ENCODE results near the gene PCDHGA2.
"Not testable (repeated sequence)": the region's sequence is repeated elsewhere in the genome, so short reads cannot be mapped to it uniquely, and the experiment has no call there.

Gene PCDHGA2

DNA sequence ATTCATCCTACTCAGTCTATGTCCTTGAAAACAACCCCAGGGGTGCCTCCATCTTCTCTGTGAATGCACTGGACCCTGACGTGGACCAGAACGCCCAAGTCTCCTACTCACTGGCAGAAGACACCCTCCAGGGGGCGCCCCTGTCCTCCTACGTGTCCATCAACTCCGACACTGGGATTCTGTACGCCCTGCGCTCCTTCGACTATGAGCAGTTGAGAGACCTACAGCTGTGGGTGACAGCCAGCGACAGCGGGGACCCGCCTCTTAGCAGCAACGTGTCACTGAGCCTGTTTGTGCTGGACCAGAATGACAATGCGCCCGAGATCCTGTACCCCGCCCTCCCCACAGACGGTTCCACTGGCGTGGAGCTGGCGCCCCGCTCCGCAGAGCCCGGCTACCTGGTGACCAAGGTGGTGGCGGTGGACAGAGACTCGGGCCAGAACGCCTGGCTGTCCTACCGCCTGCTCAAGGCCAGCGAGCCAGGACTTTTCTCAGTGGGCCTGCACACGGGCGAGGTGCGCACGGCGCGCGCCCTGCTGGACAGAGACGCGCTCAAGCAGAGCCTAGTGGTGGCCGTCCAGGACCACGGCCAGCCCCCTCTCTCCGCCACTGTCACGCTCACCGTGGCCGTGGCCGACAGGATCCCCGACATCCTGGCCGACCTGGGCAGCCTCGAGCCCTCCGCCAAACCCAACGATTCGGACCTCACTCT, 37.0 kb downstream of the PCDHGA2 start:
- DNase-seq (ENCODE audit: extremely low read depth in 1 of 2, low read depth in 1 of 2) = not testable (repeated sequence)

DNA sequence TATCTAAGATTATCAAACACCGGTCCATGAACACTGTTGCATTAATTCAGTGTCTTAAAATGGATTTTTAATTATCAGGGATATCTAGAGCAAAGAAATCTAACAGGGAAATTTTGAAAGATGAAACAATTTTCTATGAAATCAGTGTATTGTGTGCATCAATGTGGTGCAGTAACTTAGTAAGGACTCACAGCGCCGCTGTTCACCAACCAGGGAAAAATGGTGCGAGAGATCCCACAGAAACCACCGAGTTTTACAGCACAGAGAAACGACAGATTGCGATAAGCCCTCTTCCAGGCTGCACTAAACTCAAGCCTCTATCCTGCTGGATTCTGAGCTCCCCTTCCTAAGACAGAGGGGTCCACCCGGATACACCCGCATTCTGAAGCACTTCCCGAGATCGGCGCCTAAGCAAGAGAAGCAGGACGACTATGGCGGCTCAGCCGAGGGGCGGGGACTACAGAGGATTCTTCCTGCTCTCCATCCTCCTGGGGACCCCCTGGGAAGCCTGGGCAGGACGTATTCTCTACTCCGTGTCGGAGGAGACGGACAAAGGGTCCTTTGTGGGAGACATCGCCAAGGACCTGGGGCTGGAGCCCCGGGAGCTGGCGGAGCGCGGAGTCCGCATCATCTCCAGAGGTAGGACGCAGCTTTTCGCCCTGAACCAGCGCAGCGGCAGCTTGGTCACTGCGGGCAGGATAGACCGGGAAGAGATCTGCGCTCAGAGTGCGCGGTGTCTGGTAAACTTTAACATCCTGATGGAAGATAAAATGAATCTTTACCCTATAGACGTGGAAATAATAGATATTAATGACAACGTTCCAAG, 44.1 kb downstream of the PCDHGA2 start, which contains the start of gene PCDHGA7:
TSS of gene PCDHGA7 (plus strand) at position 274 of the 826 bp plus-strand sequence. CDS start at position 432, 158 bp downstream.
- DNase-seq (ENCODE audit: extremely low read depth in 1 of 2, low read depth in 1 of 2) = no peak

DNA sequence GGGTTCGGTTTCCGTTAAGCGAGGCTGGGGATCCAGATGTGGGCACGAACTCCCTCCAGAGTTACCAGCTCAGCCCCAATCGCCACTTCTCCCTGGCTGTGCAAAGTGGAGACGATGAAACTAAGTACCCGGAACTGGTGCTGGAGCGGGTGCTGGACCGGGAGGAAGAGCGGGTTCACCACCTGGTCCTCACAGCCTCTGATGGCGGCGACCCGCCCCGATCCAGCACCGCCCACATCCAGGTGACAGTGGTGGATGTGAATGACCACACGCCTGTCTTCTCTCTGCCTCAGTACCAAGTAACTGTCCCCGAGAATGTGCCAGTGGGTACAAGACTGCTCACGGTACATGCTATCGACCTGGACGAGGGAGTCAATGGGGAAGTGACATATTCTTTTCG, 44.8 kb downstream of the PCDHGA2 start:
- DNase-seq (ENCODE audit: extremely low read depth in 1 of 2, low read depth in 1 of 2) = no peak

DNA sequence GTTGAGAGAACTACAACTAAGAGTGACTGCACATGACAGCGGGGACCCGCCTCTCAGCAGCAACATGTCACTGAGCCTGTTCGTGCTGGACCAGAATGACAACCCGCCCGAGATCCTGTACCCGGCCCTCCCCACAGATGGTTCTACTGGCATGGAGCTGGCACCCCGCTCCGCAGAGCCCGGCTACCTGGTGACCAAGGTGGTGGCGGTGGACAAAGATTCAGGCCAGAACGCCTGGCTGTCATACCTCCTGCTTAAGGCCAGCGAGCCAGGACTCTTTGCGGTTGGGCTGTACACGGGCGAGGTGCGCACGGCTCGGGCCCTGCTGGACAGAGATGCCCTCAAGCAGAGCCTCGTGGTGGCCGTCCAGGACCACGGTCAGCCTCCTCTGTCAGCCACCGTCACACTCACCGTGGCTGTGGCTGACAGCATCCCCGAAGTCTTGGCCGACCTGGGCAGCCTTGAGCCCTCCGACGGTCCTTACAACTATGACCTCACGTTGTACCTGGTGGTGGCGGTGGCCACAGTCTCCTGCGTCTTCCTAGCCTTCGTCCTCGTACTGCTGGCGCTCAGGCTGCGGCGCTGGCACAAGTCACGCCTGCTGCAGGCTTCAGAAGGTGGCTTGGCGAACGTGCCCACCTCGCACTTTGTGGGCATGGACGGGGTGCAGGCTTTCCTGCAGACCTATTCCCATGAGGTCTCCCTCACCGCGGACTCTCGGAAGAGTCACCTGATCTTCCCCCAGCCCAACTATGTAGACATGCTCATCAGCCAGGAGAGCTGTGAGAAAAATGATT, 46.1 kb downstream of the PCDHGA2 start:
- no peak for DNase-seq (ENCODE audit: extremely low read depth in 1 of 2, low read depth in 1 of 2)

DNA sequence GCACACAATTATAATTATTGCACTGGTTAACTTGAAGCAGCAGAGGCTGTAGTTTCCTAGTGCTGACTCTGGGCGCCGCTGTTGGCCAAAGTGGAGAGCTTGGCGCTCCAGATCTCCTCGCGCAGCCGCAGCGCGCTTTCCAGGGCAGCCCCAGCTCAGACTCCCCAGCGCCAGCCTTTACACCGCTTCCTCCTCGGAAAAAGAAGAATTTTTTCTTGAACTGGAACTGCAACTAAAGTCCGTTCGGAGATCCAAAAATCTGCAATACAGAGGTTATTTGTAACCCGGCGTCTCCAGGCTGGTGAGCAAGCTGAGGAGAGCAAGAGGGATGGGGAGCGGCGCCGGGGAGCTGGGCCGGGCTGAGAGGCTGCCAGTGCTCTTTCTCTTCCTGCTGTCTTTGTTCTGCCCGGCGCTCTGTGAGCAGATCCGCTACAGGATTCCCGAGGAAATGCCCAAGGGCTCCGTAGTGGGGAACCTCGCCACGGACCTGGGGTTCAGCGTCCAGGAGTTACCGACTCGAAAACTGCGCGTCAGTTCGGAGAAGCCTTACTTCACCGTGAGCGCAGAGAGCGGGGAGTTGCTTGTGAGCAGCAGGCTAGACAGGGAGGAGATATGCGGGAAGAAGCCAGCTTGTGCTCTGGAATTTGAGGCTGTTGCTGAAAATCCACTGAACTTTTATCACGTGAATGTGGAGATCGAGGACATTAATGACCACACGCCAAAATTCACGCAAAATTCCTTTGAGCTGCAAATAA, 49.2 kb downstream of the PCDHGA2 start, which contains the start of gene PCDHGB4:
TSS of gene PCDHGB4 (plus strand) at position 142 of the 755 bp plus-strand sequence. CDS start at position 329, 187 bp downstream.
- DNase-seq (ENCODE audit: extremely low read depth in 1 of 2, low read depth in 1 of 2) = not testable (repeated sequence)

DNA sequence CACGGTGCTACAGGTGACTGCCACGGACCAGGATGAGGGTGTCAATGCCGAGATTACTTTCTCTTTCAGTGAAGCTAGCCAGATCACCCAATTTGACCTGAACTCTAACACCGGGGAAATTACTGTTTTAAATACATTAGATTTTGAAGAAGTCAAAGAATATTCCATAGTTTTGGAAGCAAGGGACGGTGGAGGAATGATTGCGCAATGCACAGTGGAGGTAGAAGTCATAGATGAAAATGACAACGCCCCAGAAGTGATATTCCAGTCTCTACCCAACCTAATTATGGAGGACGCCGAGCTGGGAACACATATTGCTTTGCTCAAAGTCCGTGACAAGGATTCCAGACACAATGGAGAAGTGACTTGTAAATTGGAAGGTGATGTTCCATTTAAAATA, 50.1 kb downstream of the PCDHGA2 start:
- no peak for DNase-seq (ENCODE audit: extremely low read depth in 1 of 2, low read depth in 1 of 2)

DNA sequence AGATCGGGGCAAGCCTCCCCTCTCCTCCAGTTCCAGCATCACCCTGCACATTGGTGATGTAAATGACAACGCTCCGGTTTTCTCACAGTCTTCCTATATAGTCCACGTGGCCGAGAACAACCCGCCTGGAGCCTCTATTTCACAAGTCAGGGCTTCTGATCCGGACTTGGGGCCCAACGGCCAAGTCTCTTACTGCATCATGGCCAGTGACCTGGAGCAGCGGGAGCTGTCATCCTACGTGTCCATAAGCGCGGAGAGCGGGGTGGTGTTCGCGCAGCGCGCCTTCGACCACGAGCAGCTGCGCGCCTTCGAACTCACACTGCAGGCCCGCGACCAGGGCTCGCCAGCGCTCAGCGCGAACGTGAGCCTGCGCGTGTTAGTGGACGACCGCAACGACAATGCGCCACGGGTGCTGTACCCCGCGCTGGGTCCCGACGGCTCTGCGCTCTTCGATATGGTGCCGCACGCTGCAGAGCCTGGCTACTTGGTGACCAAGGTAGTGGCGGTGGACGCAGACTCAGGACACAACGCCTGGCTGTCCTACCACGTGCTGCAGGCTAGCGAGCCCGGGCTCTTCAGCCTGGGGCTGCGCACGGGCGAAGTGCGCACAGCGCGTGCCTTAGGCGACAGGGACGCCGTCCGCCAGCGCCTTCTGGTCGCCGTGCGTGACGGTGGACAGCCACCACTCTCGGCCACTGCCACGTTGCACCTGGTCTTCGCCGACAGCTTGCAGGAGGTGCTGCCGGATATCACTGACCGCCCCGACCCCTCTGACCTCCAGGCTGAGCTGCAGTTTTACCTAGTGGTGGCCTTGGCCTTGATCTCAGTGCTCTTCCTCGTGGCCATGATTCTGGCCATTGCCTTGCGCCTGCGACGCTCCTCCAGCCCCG, 50.8 kb downstream of the PCDHGA2 start:
- DNase-seq (ENCODE audit: extremely low read depth in 1 of 2, low read depth in 1 of 2) = no peak

DNA sequence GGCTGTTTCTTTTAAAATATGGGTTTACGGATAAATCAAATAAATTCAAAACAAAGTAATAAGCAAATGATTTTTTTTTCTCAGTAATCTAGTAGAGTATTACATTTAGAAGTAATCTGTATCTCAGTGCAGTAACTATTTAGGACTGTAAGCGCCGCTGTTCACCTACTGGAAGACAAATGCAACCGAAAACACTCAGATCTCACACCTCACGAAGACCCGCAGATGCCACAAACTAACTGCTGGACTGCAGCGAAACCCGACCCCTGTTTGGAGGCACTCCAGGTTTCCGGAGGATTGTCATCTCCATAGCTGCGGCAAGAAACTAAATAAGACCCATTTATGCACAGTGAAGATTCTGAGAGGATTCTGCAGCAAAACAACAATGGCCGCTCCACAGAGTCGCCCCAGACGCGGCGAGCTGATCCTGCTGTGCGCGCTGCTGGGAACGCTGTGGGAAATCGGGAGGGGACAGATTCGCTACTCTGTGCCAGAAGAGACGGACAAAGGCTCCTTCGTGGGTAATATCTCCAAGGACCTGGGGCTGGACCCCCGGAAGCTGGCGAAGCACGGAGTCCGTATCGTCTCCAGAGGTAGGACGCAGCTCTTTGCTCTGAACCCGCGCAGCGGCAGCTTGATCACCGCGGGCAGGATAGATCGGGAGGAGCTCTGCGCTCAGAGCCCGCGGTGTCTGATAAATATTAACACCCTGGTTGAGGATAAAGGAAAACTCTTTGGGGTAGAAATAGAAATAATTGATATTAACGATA, 54.1 kb downstream of the PCDHGA2 start, which contains the start of gene PCDHGA8:
TSS of gene PCDHGA8 (plus strand) at position 205 of the 770 bp plus-strand sequence. CDS start at position 386, 181 bp downstream.
- DNase-seq (ENCODE audit: extremely low read depth in 1 of 2, low read depth in 1 of 2) = no peak

Measured in stimulated activated CD8-positive, alpha-beta memory T cell treated with anti-CD3 and anti-CD28 coated beads, Interleukin-7, amount 100 ng/mL, for 48 hours (primary cell).